HK-2 (cell line): Measurements from ENCODE around the gene MYLK.

Source experiments
- DNase-seq: peaks from one replicate; pipeline ENCODE4 v3.0.0-alpha.2; 2018; ENCODE audit not compliant: unreplicated experiment

The MYLK gene

GRCh38 chr3:123678108-123678511 is 206.0 kb downstream of the MYLK start:
- peak; percentile 78 for DNase-seq

GRCh38 chr3:123672429-123673146 is 211.5 kb downstream of the MYLK start:
- DNase-seq: no peak

GRCh38 chr3:123670743-123671142 is 213.4 kb downstream of the MYLK start:
- no peak for DNase-seq

GRCh38 chr3:123668906-123669305 is 215.2 kb downstream of the MYLK start:
- peak; percentile 46 for DNase-seq

GRCh38 chr3:123667784-123668183 is 216.3 kb downstream of the MYLK start:
- DNase-seq: no peak

- no peak for DNase-seq
Measured at GRCh38 chr3:123664753-123665152, 219.4 kb downstream of the MYLK start.

- no peak for DNase-seq
Measured at GRCh38 chr3:123663977-123664376, 220.2 kb downstream of the MYLK start.

GRCh38 chr3:123661973-123662372 is 222.2 kb downstream of the MYLK start:
- no peak for DNase-seq

GRCh38 chr3:123660900-123661299 is 223.2 kb downstream of the MYLK start:
- DNase-seq: no peak

GRCh38 chr3:123660141-123660675 is 223.9 kb downstream of the MYLK start:
- DNase-seq: no peak

GRCh38 chr3:123658852-123659206 is 225.3 kb downstream of the MYLK start:
- no peak for DNase-seq

- DNase-seq: no peak
Measured at GRCh38 chr3:123658118-123658851, 225.8 kb downstream of the MYLK start.

GRCh38 chr3:123657568-123657967 is 226.6 kb downstream of the MYLK start:
- DNase-seq: no peak

- no peak for DNase-seq
Measured at GRCh38 chr3:123657111-123657510, 227.0 kb downstream of the MYLK start.

- DNase-seq: no peak
Measured at GRCh38 chr3:123656691-123657090, 227.4 kb downstream of the MYLK start.

- DNase-seq: no peak
Measured at GRCh38 chr3:123656274-123656673, 227.9 kb downstream of the MYLK start.

GRCh38 chr3:123655400-123655799 is 228.7 kb downstream of the MYLK start:
- no peak for DNase-seq

- peak; percentile 55 for DNase-seq
Measured at GRCh38 chr3:123653221-123653682, 230.9 kb downstream of the MYLK start.

- DNase-seq: peak; percentile 73
Measured at GRCh38 chr3:123652342-123652984, 231.7 kb downstream of the MYLK start.

GRCh38 chr3:123651449-123652341 is 232.4 kb downstream of the MYLK start:
- no peak for DNase-seq

- DNase-seq: no peak
Measured at GRCh38 chr3:123650101-123650500, 234.0 kb downstream of the MYLK start.
